Muscle of back (tissue), 11 donors: ENCODE results near the gene BLTP3A. TPM values are rescaled to one million over a fixed set of nuclear protein-coding genes. Genes with fewer than 3 reads are reported as not detected.
"Not testable (repeated sequence)": the region's sequence is repeated elsewhere in the genome, so short reads cannot be mapped to it uniquely, and the experiment has no call there.

Experiments
- DNase-seq, 3 donors: peaks; one replicate each; pipeline versions ENCODE4 v3.0.0 to v3.0.0-alpha.2; 2013
- polyA plus RNA-seq, 10 donors: library from polyadenylated mRNA; unstranded; fragments of 120-200 nt; gene quantifications; one replicate each; pipeline ENCODE4 v1.2.1, GENCODE V29; 2013; ENCODE audit not compliant: insufficient read length in 10 of 10

The BLTP3A gene
- polyA plus RNA-seq, 10 donors: 8.8 to 16.3 (median 12.8) TPM

- DNase-seq: peak in 2 of 3 donors; percentile 25 to 30
Observed at GRCh38 chr6:34792605-34793500, 970 bp downstream of the BLTP3A start.

- no peak for DNase-seq
Observed at GRCh38 chr6:34793877-34794276, 2.0 kb downstream of the BLTP3A start.

- DNase-seq: no peak
Observed at GRCh38 chr6:34795836-34796425, 4.0 kb downstream of the BLTP3A start.

GRCh38 chr6:34798057-34798456, 6.2 kb downstream of the BLTP3A start:
- DNase-seq: no peak

GRCh38 chr6:34799547-34799946, 7.7 kb downstream of the BLTP3A start:
- DNase-seq: no peak

- DNase-seq: no peak
Observed at GRCh38 chr6:34804543-34804942, 12.7 kb downstream of the BLTP3A start.

GRCh38 chr6:34805074-34805473, 13.2 kb downstream of the BLTP3A start:
- not testable (repeated sequence) for DNase-seq

GRCh38 chr6:34806738-34807453, 15.0 kb downstream of the BLTP3A start:
- no peak for DNase-seq

GRCh38 chr6:34808473-34808872, 16.6 kb downstream of the BLTP3A start:
- DNase-seq: not testable (repeated sequence)

- DNase-seq: not testable (repeated sequence)
Observed at GRCh38 chr6:34809419-34809818, 17.5 kb downstream of the BLTP3A start.

- DNase-seq: no peak
Observed at GRCh38 chr6:34810017-34810882, 18.4 kb downstream of the BLTP3A start.

- DNase-seq: no peak
Observed at GRCh38 chr6:34810936-34811632, 19.2 kb downstream of the BLTP3A start.

GRCh38 chr6:34813028-34813713, 21.3 kb downstream of the BLTP3A start:
- no peak for DNase-seq

- no peak for DNase-seq
Observed at GRCh38 chr6:34816635-34817301, 24.9 kb downstream of the BLTP3A start.

GRCh38 chr6:34817446-34817845, 25.6 kb downstream of the BLTP3A start:
- no peak for DNase-seq

- DNase-seq: peak in 1 of 3 donors; percentile 20
Observed at GRCh38 chr6:34818872-34819570, 27.1 kb downstream of the BLTP3A start.

GRCh38 chr6:34819571-34820480, 27.9 kb downstream of the BLTP3A start:
- DNase-seq: peak in 1 of 3 donors; percentile 20

GRCh38 chr6:34829137-34829536, 37.3 kb downstream of the BLTP3A start:
- no peak for DNase-seq
